GM12875 (cell line): ENCODE measurements around the gene ARHGEF10L.

Experiments
- H3K4me3 ChIP-seq: one replicate; pipeline ENCODE4 v1.5.1; 2011; ENCODE audit warnings: low read depth, low read length, control low read depth
- TF ChIP-seq, protein P1 (sequence below): IDR thresholded peaks from 2 replicates; pipeline ENCODE4 v1.5.1; 2011; ENCODE audit warnings: low read depth, mild to moderate bottlenecking, control low read depth, inconsistent platforms, low read length, moderate library complexity, borderline replicate concordance; ENCODE audit not compliant: insufficient read depth

The ARHGEF10L gene

DNA sequence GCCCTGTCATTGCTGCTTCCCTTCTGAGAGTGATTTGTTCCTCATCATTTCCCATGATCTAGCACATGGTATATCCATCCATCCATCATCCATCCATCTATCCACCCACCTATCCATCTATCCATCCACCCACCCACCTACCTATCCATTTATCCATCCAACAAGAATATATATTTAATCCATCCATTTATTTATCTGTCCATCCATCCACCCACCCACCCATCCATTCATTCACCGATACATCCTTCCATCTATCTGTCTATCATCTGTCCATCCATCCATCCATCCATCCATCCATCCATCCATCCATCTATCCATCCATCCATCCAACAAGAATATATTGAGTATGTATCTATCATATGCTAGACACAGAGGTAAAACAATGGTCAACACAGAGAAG lies 115.7 kb downstream of the ARHGEF10L start:
- TF ChIP-seq, protein P1, sequence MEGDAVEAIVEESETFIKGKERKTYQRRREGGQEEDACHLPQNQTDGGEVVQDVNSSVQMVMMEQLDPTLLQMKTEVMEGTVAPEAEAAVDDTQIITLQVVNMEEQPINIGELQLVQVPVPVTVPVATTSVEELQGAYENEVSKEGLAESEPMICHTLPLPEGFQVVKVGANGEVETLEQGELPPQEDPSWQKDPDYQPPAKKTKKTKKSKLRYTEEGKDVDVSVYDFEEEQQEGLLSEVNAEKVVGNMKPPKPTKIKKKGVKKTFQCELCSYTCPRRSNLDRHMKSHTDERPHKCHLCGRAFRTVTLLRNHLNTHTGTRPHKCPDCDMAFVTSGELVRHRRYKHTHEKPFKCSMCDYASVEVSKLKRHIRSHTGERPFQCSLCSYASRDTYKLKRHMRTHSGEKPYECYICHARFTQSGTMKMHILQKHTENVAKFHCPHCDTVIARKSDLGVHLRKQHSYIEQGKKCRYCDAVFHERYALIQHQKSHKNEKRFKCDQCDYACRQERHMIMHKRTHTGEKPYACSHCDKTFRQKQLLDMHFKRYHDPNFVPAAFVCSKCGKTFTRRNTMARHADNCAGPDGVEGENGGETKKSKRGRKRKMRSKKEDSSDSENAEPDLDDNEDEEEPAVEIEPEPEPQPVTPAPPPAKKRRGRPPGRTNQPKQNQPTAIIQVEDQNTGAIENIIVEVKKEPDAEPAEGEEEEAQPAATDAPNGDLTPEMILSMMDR, result no peak
- H3K4me3 ChIP-seq, result no peak overlapping the region

DNA sequence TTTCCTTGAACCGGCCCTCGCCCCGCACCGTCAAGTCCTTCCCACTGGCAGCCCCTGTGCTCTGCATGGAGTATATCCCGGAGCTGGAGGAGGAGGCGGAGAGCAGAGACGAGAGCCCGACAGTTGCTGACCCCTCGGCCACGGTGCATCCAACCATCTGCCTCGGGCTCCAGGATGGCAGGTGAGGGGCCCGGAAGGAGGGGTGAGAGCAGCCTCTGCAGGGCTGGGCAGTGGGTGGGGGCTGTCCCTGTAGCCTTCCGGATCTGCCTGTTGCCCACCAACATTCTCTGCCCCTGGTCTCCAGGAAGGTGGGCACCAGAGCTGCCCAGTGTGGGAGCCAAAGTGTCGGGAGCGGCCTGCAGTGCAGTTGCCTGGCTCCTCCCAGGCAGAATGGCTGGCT lies 116.4 kb downstream of the ARHGEF10L start:
- TF ChIP-seq, protein P1, result no peak
- H3K4me3 ChIP-seq, result no peak overlapping the region

- TF ChIP-seq, protein P1, result no peak
These were observed 117.9 kb downstream of the ARHGEF10L start for GRCh38 chr1:17657436-17657835.

GRCh38 chr1:17658837-17659236 lies 119.3 kb downstream of the ARHGEF10L start:
- H3K4me3 ChIP-seq, result no peak overlapping the region
- TF ChIP-seq, protein P1, result no peak

More at GRCh38 chr1:17657436-17657835, 117.9 kb downstream of the ARHGEF10L start:
- H3K4me3 ChIP-seq, result no peak overlapping the region

GRCh38 chr1:17661546-17662157 lies 122.2 kb downstream of the ARHGEF10L start:
- TF ChIP-seq, protein P1, result peak; percentile 85
- H3K4me3 ChIP-seq, result no peak overlapping the region

GRCh38 chr1:17662296-17662695 lies 122.8 kb downstream of the ARHGEF10L start:
- TF ChIP-seq, protein P1, result no peak

GRCh38 chr1:17662786-17663185 lies 123.3 kb downstream of the ARHGEF10L start:
- H3K4me3 ChIP-seq, result no peak overlapping the region
- TF ChIP-seq, protein P1, result no peak

More at GRCh38 chr1:17662296-17662695, 122.8 kb downstream of the ARHGEF10L start:
- H3K4me3 ChIP-seq, result no peak overlapping the region
